GM13976 (cell line): Measurements from ENCODE around the gene ASB17.
"Not testable (repeated sequence)": the region's sequence is repeated elsewhere in the genome, so short reads cannot be mapped to it uniquely, and the experiment has no call there.

Experiments
- DNase-seq: peaks from one replicate; pipeline ENCODE4 v3.0.0; 2012; ENCODE audit warnings: low spot score
- in situ Hi-C: fragments of 300-500 bp; cut with MboI; formaldehyde crosslinking; loops from one replicate; pipeline ENCODE4 v1.12.0; 2022; ENCODE audit warnings: low sequenced_read_pairs, mixed read lengths, inconsistent platforms; ENCODE audit not compliant: unreplicated experiment
- TF ChIP-seq, protein P1 (sequence below): IDR thresholded peaks from 2 replicates; pipeline ENCODE4 v1.5.1; 2012; ENCODE audit warnings: borderline replicate concordance, mild to moderate bottlenecking; ENCODE audit not compliant: insufficient read depth; ENCODE audit errors: extremely low read depth, missing control alignments, control extremely low read depth

The ASB17 gene, protein sequence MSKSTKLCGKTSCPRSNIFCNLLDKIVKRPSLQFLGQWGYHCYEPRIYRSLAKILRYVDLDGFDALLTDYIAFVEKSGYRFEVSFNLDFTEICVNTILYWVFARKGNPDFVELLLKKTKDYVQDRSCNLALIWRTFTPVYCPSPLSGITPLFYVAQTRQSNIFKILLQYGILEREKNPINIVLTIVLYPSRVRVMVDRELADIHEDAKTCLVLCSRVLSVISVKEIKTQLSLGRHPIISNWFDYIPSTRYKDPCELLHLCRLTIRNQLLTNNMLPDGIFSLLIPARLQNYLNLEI

DNA sequence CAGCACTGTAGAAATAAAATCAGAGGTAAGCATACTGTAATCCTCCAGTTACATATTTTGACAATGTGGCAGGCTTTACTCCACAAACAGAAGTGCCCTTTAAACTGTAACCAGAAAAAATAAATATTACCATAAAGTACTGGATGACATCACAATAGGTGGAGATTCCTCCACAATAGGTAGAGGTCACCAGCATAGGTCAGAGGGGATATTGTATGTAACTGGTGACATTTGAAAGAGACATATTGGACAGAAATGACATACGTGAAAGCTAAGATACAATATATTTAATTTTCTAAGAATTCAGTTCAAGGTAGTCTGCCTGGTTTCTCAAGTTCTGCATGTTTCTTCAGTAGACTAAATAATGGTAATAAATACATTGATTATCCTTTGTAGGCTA is at the start of gene ASB17:
ASB17 (minus strand) TSS at position 101 of the 400 bp plus-strand sequence. CDS start 113 bp downstream, outside the sequence.
- no peak for DNase-seq
- in situ Hi-C loops, result no loop called here
- TF ChIP-seq, protein P1, sequence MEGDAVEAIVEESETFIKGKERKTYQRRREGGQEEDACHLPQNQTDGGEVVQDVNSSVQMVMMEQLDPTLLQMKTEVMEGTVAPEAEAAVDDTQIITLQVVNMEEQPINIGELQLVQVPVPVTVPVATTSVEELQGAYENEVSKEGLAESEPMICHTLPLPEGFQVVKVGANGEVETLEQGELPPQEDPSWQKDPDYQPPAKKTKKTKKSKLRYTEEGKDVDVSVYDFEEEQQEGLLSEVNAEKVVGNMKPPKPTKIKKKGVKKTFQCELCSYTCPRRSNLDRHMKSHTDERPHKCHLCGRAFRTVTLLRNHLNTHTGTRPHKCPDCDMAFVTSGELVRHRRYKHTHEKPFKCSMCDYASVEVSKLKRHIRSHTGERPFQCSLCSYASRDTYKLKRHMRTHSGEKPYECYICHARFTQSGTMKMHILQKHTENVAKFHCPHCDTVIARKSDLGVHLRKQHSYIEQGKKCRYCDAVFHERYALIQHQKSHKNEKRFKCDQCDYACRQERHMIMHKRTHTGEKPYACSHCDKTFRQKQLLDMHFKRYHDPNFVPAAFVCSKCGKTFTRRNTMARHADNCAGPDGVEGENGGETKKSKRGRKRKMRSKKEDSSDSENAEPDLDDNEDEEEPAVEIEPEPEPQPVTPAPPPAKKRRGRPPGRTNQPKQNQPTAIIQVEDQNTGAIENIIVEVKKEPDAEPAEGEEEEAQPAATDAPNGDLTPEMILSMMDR, result no peak

DNA sequence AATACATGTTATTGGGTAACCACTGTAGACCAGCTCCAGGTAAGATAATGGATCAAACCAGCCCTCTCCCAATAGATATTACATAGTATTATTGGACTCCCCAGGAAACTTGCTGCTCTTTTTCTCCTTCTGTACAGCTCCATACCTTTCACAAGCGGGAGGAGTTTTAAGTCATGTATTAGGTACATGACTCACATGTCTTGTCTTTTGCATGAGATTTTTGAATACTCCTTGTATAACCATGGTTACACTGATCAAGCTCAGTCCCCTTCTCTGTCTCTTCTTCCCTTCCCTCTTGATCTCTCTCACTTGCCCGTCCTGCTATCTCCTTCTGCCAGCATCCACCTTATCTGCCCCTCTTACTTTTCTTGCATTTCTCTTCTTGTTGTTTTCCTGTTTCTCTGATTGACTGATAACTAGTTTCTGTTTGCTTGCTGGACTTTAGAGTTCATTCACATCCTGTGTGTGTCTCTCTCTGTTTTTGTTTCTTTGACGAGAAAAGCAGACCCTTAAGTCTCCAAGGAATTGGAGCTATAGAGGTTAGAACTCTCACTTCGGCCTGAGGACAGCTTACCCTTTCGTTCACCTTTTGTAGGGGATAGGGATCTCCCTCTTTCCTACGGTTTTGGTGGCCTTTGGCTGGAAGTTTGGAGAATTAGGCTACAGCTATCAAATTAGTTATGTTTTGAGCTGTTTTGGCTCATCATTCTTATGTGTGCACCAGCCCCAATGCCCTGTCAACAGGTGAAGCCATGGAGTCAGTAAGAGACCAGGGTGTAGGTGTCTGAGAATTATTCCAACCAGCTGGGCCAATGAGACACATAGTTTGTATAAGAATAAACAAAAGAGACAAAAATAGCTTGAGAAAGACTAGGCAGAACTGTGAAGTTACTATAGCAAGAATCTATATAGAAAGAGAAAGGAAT is 49.0 kb upstream of the ASB17 start:
- in situ Hi-C loops, result no loop called here
- TF ChIP-seq, protein P1, result no peak
- DNase-seq, result peak; percentile 34

DNA sequence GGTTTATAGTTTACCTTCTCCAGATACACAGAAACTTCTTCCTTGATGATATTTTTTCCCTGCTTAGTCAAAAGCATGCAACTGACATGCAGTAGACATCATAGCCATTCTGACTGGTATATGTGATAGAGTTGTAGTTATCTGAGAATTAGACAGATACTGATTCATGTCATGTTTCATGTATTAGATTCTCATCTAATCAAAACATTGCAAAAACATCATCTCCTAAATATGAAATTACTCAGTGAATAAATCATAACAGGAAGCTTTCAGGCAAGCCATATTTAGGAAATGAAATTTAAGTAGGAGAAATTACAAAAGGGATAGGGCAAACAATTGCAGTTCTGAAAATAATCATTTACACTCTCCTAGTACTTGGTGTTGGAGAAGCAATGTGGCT is 38.4 kb upstream of the ASB17 start:
- TF ChIP-seq, protein P1, result no peak
- in situ Hi-C loops, result no loop called here
- DNase-seq, result no peak

DNA sequence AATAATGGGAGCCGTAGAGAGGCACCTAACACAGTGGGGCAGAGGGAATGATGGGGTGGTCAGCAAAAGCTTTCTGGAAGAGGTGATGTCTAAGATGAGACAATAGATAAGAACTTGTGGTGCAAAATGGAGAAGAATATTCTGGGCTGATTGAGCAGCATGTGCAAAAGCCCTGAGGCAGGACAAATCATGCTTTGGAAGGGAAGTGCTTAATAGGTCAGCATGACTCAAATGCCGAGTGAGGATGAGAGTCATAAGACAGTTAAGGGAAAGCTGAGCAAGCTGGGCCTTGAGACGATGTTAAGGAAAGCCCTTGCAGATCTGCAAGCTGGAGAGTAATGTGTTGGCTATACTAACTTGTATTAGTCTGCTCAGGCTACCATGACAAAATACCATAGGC is 37.3 kb upstream of the ASB17 start:
- TF ChIP-seq, protein P1, result no peak
- in situ Hi-C loops, result no loop called here
- no peak for DNase-seq

DNA sequence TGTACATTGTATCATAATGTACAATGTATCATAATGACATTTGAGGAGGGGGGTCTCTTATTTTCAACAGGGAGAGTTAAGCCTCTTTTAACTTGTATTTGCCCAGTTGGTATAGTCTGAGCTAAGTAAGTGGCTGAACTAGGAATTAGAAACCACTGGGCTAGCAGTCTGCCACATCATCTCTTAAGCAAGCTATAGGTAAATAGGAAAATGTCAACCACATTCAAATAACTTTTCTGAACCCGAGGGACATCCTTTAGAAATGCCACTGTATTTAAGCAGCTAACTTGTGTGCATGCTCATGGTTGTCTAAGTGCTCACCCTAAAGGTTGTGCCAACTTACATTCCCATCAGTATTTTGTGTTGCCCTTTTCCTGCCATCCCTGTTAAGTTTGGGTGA is 35.5 kb upstream of the ASB17 start:
- TF ChIP-seq, protein P1, result no peak
- no peak for DNase-seq
- in situ Hi-C loops, result no loop called here

DNA sequence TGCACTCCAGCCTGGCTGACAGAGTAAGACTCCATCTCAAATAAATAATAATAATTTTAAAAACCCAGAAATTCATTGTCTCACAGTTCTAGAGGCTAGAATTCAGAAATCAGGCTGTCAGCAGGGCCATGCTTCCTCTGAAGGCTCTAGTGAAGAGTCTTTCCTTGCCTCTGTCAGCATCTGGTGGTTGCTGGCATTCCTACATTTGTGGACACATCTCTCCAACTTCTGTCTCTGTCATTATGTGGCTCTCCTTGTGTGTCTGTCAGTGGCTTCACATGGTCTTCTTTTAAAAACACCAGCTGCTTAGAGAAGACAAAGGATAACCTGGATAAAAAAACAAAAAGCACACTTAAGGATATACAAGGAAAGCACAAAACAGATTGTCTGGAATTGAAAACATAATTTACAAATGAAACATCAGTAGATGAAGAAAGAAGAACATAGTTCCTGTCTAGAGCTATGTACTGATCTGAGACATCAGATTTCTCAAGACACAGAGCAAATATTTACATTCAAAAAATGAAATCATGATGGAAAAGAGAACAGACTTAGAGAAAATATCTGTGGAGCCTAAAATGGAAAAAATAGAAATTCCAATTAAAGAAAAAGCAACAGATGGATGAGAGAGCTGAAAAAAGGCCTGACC is 32.7 kb upstream of the ASB17 start:
- no peak for DNase-seq
- in situ Hi-C loops, result no loop called here
- TF ChIP-seq, protein P1, result no peak

DNA sequence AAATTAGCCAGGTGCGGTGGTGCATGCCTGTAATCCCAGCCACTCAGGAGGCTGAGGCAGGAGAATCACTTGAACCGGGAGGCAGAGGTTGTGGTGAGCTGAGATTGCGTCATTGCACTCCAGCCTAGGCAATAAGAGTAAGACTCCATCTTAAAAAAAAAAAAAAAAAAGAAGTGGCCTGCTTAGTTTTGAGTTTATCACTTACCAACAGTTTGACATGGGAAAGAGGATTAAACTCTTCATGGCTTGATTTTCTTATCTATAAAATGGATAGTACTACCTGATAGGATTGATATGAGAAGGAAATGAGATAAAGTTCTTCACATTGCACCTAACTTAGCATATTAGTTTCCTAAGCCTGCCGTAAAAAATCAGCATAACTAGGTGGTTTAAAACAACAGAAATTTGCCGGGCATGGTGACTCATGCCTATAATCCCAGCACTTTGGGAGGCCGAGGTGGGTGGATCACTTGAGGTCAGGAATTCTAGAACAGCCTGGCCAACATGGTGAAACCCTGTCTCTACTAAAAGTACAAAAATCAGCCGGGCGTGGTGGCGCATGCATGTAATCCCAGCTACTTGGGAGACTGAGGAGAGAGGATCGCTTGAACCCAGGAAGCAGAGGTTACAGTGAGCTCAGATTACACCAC is 32.0 kb upstream of the ASB17 start:
- DNase-seq, result not testable (repeated sequence)

More for the DNA sequence above, 32.0 kb upstream of the ASB17 start:
- in situ Hi-C loops, result not testable (repeated sequence)
